Activated T-cell treated with anti-CD3 and anti-CD28 coated beads for 1 hour (primary cell): Measurements from ENCODE around the gene PLEKHA6.
A peak's percentile ranks its signal among the peaks of the same experiment; 100 is the strongest.

Source experiments
- DNase-seq: peaks from one replicate; pipeline ENCODE4 v3.0.0-alpha.2; 2020; ENCODE audit warnings: low read depth

The PLEKHA6 gene

GRCh38 chr1:204211046-204211445 is 148.7 kb downstream of the PLEKHA6 start:
- no peak for DNase-seq

GRCh38 chr1:204207136-204207616 is 152.6 kb downstream of the PLEKHA6 start:
- peak; percentile 74 for DNase-seq

GRCh38 chr1:204206121-204206520 is 153.6 kb downstream of the PLEKHA6 start:
- DNase-seq: no peak

- no peak for DNase-seq
Observed at GRCh38 chr1:204205486-204205885, 154.2 kb downstream of the PLEKHA6 start.

GRCh38 chr1:204204944-204205343 is 154.8 kb downstream of the PLEKHA6 start:
- DNase-seq: no peak

GRCh38 chr1:204203206-204203767 is 156.4 kb downstream of the PLEKHA6 start:
- no peak for DNase-seq

- no peak for DNase-seq
Observed at GRCh38 chr1:204202481-204202880, 157.2 kb downstream of the PLEKHA6 start.

GRCh38 chr1:204201348-204202040 is 158.2 kb downstream of the PLEKHA6 start:
- DNase-seq: no peak

- DNase-seq: no peak
Observed at GRCh38 chr1:204199579-204199978, 160.2 kb downstream of the PLEKHA6 start.

- no peak for DNase-seq
Observed at GRCh38 chr1:204198348-204199340, 161.1 kb downstream of the PLEKHA6 start.

GRCh38 chr1:204197068-204197467 is 162.7 kb downstream of the PLEKHA6 start:
- DNase-seq: no peak

- DNase-seq: no peak
Observed at GRCh38 chr1:204196068-204196795, 163.5 kb downstream of the PLEKHA6 start, which contains the start of gene KISS1. KISS1 (minus strand) TSS chr1:204196491; CDS start chr1:204192876, 3,615 bp downstream.

- no peak for DNase-seq
Observed at GRCh38 chr1:204194771-204195170, 165.0 kb downstream of the PLEKHA6 start.

- no peak for DNase-seq
Observed at GRCh38 chr1:204194080-204194479, 165.6 kb downstream of the PLEKHA6 start.

GRCh38 chr1:204192589-204193352 is 167.0 kb downstream of the PLEKHA6 start:
- no peak for DNase-seq

GRCh38 chr1:204192046-204192445 is 167.7 kb downstream of the PLEKHA6 start:
- no peak for DNase-seq

GRCh38 chr1:204191456-204191855 is 168.3 kb downstream of the PLEKHA6 start:
- DNase-seq: no peak

GRCh38 chr1:204190212-204191211 is 169.2 kb downstream of the PLEKHA6 start:
- DNase-seq: no peak

GRCh38 chr1:204188959-204189639 is 170.6 kb downstream of the PLEKHA6 start:
- DNase-seq: no peak
